H1 (cell line): ENCODE results near the gene C4B. TPM values are rescaled to one million over a fixed set of nuclear protein-coding genes. Genes with fewer than 3 reads are reported as not detected.

Experiments
- BRCA1 ChIP-seq: IDR thresholded peaks from 2 replicates; pipeline ENCODE4 v1.6.1; 2012; ENCODE audit warnings: low read depth, low read length, improper control_type of control experiment
- CBX5 ChIP-seq: fragments of 300-800, 300-1000 bp; sonication (generic); IDR thresholded peaks from 2 replicates; pipeline ENCODE4 v1.7.1; 2016; ENCODE audit warnings: antibody characterized with exemption, low read length, low read depth
- KDM5A ChIP-seq: fragments of 200-600 bp; IDR thresholded peaks from 2 replicates; pipeline ENCODE4 v1.7.1; 2012; ENCODE audit warnings: mild to moderate bottlenecking, low read length, inconsistent platforms, mixed read lengths
- POLR2AphosphoS5 ChIP-seq: IDR thresholded peaks from 2 replicates; pipeline ENCODE4 v1.6.1; 2011; ENCODE audit warnings: low read depth, low read length
- POU5F1 ChIP-seq: IDR thresholded peaks from 2 replicates; pipeline ENCODE4 v1.6.1; 2011; ENCODE audit warnings: low read depth, mild to moderate bottlenecking, low read length, moderate library complexity
- SIN3A ChIP-seq, 2 experiments: IDR thresholded peaks in 1 of 2; conservative IDR thresholded peaks in 1 of 2; 2 replicates each; pipeline ENCODE4 v1.6.1; 2011 to 2012; ENCODE audit warnings: low read length in 2 of 2, improper control_type of control experiment in 1 of 2, low read depth in 1 of 2, mild to moderate bottlenecking in 1 of 2
- SIRT6 ChIP-seq: IDR thresholded peaks from one replicate; pipeline ENCODE4 v1.7.1; 2012; ENCODE audit warnings: low read length, inconsistent platforms
- SP2 ChIP-seq: IDR thresholded peaks from 2 replicates; pipeline ENCODE4 v1.6.1; 2012; ENCODE audit warnings: mild to moderate bottlenecking, low read length, inconsistent platforms
- TAF7 ChIP-seq: optimal IDR thresholded peaks from 2 replicates; pipeline ENCODE3; 2011; ENCODE audit warnings: low read depth, mild to moderate bottlenecking, inconsistent platforms, low read length, moderate library complexity, borderline replicate concordance
- ZNF274 ChIP-seq: IDR thresholded peaks from 2 replicates; pipeline ENCODE4 v1.7.0; 2012; ENCODE audit warnings: low read length, borderline replicate concordance; ENCODE audit errors: extremely low read depth
- polyA plus RNA-seq, 7 experiments: library from polyadenylated mRNA; depleted of rRNA in 3 of 7; stranded (reverse) in 5 of 7; unstranded in 2 of 7; fragments of >200 nt in 5 of 7; fragments of 200-250 nt in 2 of 7; gene quantifications; 1 replicate in 5 of 7; 2 replicates in 1 of 7; 4 replicates in 1 of 7; pipeline versions ENCODE4 v1.2.1 to v1.2.3, GENCODE V29; 2011 to 2013; ENCODE audit warnings: missing spikeins in 2 of 7, mixed read lengths in 2 of 7
- small RNA-seq: library from polyadenylated mRNA; stranded (forward); fragments of <200 nt; extraction: miRNeasy Mini kit (QIAGEN cat#:217004); gene quantifications from one replicate; pipeline ENCODE3, GENCODE V24; 2013; ENCODE audit not compliant: insufficient read depth
- total RNA-seq: library from RNA; stranded (reverse); fragmentation: NEBNext Ultra II Directional; extraction: Animal tissue kit (Norgen Biotek cat#: 25700); gene quantifications from 2 replicates; pipeline ENCODE4 v1.2.1, GENCODE V29; 2021

Gene C4B
- total and polyA plus RNA-seq, 2 of the 8 experiments (the other 6 are each of a cell fraction or from before 2014, with no cell fraction given), result 0.74 to 3.5 TPM

DNA sequence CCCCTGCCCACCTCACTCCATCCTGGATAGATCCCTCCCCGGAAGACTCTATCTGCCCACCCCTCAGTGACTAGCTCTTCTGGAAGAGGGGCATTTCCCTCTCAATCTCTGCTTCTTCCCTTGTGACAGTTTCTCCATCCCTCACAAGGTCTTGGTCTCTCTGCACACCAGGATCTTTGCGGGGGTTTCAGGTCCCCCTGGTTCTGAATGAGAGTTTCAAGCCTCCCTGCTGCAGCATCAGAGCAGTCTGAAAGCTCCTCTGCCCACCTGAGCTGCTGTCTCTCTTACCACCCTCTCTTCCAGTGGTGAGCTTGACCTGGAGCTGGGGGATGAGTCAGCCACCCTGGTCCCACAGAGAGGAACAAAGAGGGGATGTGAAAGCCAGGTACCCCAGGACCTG lies 70.2 kb downstream of the C4B start (continued):
- TF ChIP-seq CBX5 (no peak), POLR2AphosphoS5 (no peak), ZNF274 (no peak), BRCA1 (no peak), TAF7 (no peak), KDM5A (no peak), SIN3A (conservative IDR thresholded peaks at IDR 0.05 in 1 of 2, IDR thresholded peaks at IDR 0.05 in 1 of 2; ENCODE audit: low read depth in 1 of 2, low read length in 2 of 2) (no peak), SP2 (no peak), SIRT6 (no peak), POU5F1 (no peak)

Small RNA genes within 50 kb of the gene (small RNA-seq; reads per million reads assigned to genes)
- not detected for gene RNA5SP206

Other genes with a start within 250 kb of the C4B start
- gene VWA7, start 237.5 kb upstream of the C4B start, total RNA-seq, result 1.5 and 2.1 TPM in 2 replicates
- gene VWA7, start 237.5 kb upstream of the C4B start, polyA plus RNA-seq (2011; rRNA removed), result 0.82 and 1.1 TPM in 2 replicates
- 162 and 163 TPM in 2 replicates for gene VARS1, start 219.0 kb upstream of the C4B start, total RNA-seq
- 53.5 and 99.3 TPM in 2 replicates for gene VARS1, start 219.0 kb upstream of the C4B start, polyA plus RNA-seq (2011; rRNA removed)
- 127 and 132 TPM in 2 replicates for gene LSM2, start 207.8 kb upstream of the C4B start, total RNA-seq
- 168 and 173 TPM in 2 replicates for gene LSM2, start 207.8 kb upstream of the C4B start, polyA plus RNA-seq (2011; rRNA removed)
- 1.6 and 1.9 TPM in 2 replicates for gene HSPA1L, start 199.5 kb upstream of the C4B start, total RNA-seq
- 0.78 and 1.00 TPM in 2 replicates for gene HSPA1L, start 199.5 kb upstream of the C4B start, polyA plus RNA-seq (2011; rRNA removed)
- 54.0 and 59.9 TPM in 2 replicates for gene HSPA1A, start 199.3 kb upstream of the C4B start, total RNA-seq
- 40.7 and 50.2 TPM in 2 replicates for gene HSPA1A, start 199.3 kb upstream of the C4B start, polyA plus RNA-seq (2011; rRNA removed)
- 76.6 and 89.3 TPM in 2 replicates for gene HSPA1B, start 187.1 kb upstream of the C4B start, total RNA-seq
- 36.6 and 43.8 TPM in 2 replicates for gene HSPA1B, start 187.1 kb upstream of the C4B start, polyA plus RNA-seq (2011; rRNA removed)
- gene NEU1, start 152.0 kb upstream of the C4B start, total RNA-seq, result 41.2 and 43.4 TPM in 2 replicates
- gene NEU1, start 152.0 kb upstream of the C4B start, polyA plus RNA-seq (2011; rRNA removed), result 65.6 and 72.1 TPM in 2 replicates
- 2.5 and 4.8 TPM in 2 replicates for gene SLC44A4, start 135.8 kb upstream of the C4B start, total RNA-seq
- 7.0 and 7.1 TPM in 2 replicates for gene SLC44A4, start 135.8 kb upstream of the C4B start, polyA plus RNA-seq (2011; rRNA removed)
- 177 and 183 TPM in 2 replicates for gene EHMT2, start 117.1 kb upstream of the C4B start, total RNA-seq
- 125 and 187 TPM in 2 replicates for gene EHMT2, start 117.1 kb upstream of the C4B start, polyA plus RNA-seq (2011; rRNA removed)
- gene ZBTB12, start 112.7 kb upstream of the C4B start, total RNA-seq, result 40.8 and 42.1 TPM in 2 replicates
- gene ZBTB12, start 112.7 kb upstream of the C4B start, polyA plus RNA-seq (2011; rRNA removed), result 20.7 and 32.4 TPM in 2 replicates
- gene C2, start 87.1 kb upstream of the C4B start, total RNA-seq, result 0.26 and 0.61 TPM in 2 replicates
- gene C2, start 87.1 kb upstream of the C4B start, polyA plus RNA-seq (2011; rRNA removed), result 0.38 and 1.0 TPM in 2 replicates
- gene CFB, start 68.7 kb upstream of the C4B start, total RNA-seq, result not detected in 2 replicates
- 0.09 and 0.20 TPM in 2 replicates for gene CFB, start 68.7 kb upstream of the C4B start, polyA plus RNA-seq (2011; rRNA removed)
- gene NELFE, start 55.8 kb upstream of the C4B start, total RNA-seq, result 71.1 and 71.5 TPM in 2 replicates
- 49.2 and 52.3 TPM in 2 replicates for gene NELFE, start 55.8 kb upstream of the C4B start, polyA plus RNA-seq (2011; rRNA removed)
- gene SKIC2, start 55.6 kb upstream of the C4B start, total RNA-seq, result 59.7 and 68.5 TPM in 2 replicates
- 42.1 and 70.5 TPM in 2 replicates for gene SKIC2, start 55.6 kb upstream of the C4B start, polyA plus RNA-seq (2011; rRNA removed)
- gene DXO, start 42.7 kb upstream of the C4B start, total RNA-seq, result 14.7 and 16.2 TPM in 2 replicates
- 23.9 and 30.5 TPM in 2 replicates for gene DXO, start 42.7 kb upstream of the C4B start, polyA plus RNA-seq (2011; rRNA removed)
- 0.48 and 2.4 TPM in 2 replicates for gene C4A, start 32.7 kb upstream of the C4B start, total RNA-seq
- gene C4A, start 32.7 kb upstream of the C4B start, polyA plus RNA-seq (2011; rRNA removed), result 0.62 and 1.7 TPM in 2 replicates
- gene CYP21A2, start 23.6 kb downstream of the C4B start, total RNA-seq, result 0.22 and 0.40 TPM in 2 replicates
- 0.14 and 0.23 TPM in 2 replicates for gene CYP21A2, start 23.6 kb downstream of the C4B start, polyA plus RNA-seq (2011; rRNA removed)
- 4.8 and 5.5 TPM in 2 replicates for gene TNXB, start 94.5 kb downstream of the C4B start, total RNA-seq
- 3.1 and 6.5 TPM in 2 replicates for gene TNXB, start 94.5 kb downstream of the C4B start, polyA plus RNA-seq (2011; rRNA removed)
- 36.2 and 38.1 TPM in 2 replicates for gene ATF6B, start 113.5 kb downstream of the C4B start, total RNA-seq
- gene ATF6B, start 113.5 kb downstream of the C4B start, polyA plus RNA-seq (2011; rRNA removed), result 42.2 and 66.3 TPM in 2 replicates
- 9.4 and 10.9 TPM in 2 replicates for gene FKBPL, start 115.5 kb downstream of the C4B start, total RNA-seq
- 5.4 and 5.8 TPM in 2 replicates for gene FKBPL, start 115.5 kb downstream of the C4B start, polyA plus RNA-seq (2011; rRNA removed)
- gene PRRT1, start 137.1 kb downstream of the C4B start, total RNA-seq, result 2.8 TPM in 2 replicates
- gene PRRT1, start 137.1 kb downstream of the C4B start, polyA plus RNA-seq (2011; rRNA removed), result 0.71 and 1.4 TPM in 2 replicates
- 24.1 and 27.9 TPM in 2 replicates for gene PPT2, start 139.3 kb downstream of the C4B start, total RNA-seq
- 39.0 and 39.5 TPM in 2 replicates for gene PPT2, start 139.3 kb downstream of the C4B start, polyA plus RNA-seq (2011; rRNA removed)
- gene EGFL8, start 149.8 kb downstream of the C4B start, total RNA-seq, result 6.4 and 9.2 TPM in 2 replicates
- gene EGFL8, start 149.8 kb downstream of the C4B start, polyA plus RNA-seq (2011; rRNA removed), result 5.0 and 8.6 TPM in 2 replicates
- gene AGPAT1, start 161.3 kb downstream of the C4B start, total RNA-seq, result 96.0 and 101 TPM in 2 replicates
- gene AGPAT1, start 161.3 kb downstream of the C4B start, polyA plus RNA-seq (2011; rRNA removed), result 222 and 287 TPM in 2 replicates
- 90.0 and 90.3 TPM in 2 replicates for gene RNF5, start 163.6 kb downstream of the C4B start, total RNA-seq
- gene RNF5, start 163.6 kb downstream of the C4B start, polyA plus RNA-seq (2011; rRNA removed), result 145 and 158 TPM in 2 replicates
- 9.6 and 10.9 TPM in 2 replicates for gene AGER, start 169.5 kb downstream of the C4B start, total RNA-seq
- 3.8 and 5.5 TPM in 2 replicates for gene AGER, start 169.5 kb downstream of the C4B start, polyA plus RNA-seq (2011; rRNA removed)
- gene PBX2, start 175.4 kb downstream of the C4B start, total RNA-seq, result 130 and 133 TPM in 2 replicates
- gene PBX2, start 175.4 kb downstream of the C4B start, polyA plus RNA-seq (2011; rRNA removed), result 102 and 109 TPM in 2 replicates
- 6.0 and 6.6 TPM in 2 replicates for gene GPSM3, start 177.8 kb downstream of the C4B start, total RNA-seq
- 9.8 and 10.6 TPM in 2 replicates for gene GPSM3, start 177.8 kb downstream of the C4B start, polyA plus RNA-seq (2011; rRNA removed)
- 2.8 and 3.3 TPM in 2 replicates for gene NOTCH4, start 209.3 kb downstream of the C4B start, total RNA-seq
- 1.9 TPM in 2 replicates for gene NOTCH4, start 209.3 kb downstream of the C4B start, polyA plus RNA-seq (2011; rRNA removed)